Upper lobe of left lung (tissue), 4 donors: ENCODE results near the gene C6orf47.

ENCODE experiments used
- CTCF ChIP-seq, 6 experiments: fragments of 450-650 bp in 4 of 6; fragments of 200-600 bp in 2 of 6; sonication (generic) in 2 of 6; IDR thresholded peaks; one replicate each; pipeline ENCODE4 v1.5.1; 2016 to 2019; ENCODE audit warnings: antibody characterized with exemption in 6 of 6
- POLR2A ChIP-seq, 4 donors: fragments of 450-650 bp; IDR thresholded peaks; one replicate each; pipeline ENCODE4 v1.5.1; 2016 to 2017; ENCODE audit warnings: antibody characterized with exemption in 4 of 4, mild to moderate bottlenecking in 2 of 4

- TF ChIP-seq POLR2A (IDR thresholded peaks at IDR 0.05), result no peak
- no peak for TF ChIP-seq CTCF (IDR thresholded peaks at IDR 0.05)
These were observed 39.1 kb downstream of the C6orf47 start for GRCh38 chr6:31621320-31621939.
